Common myeloid progenitor, CD34-positive (primary cell): Measurements from ENCODE around the gene PCSK5.

ENCODE experiments used
- CTCF ChIA-PET: fragments of 350-600 bp; sonication (Branson Sonifier 250); formaldehyde crosslinking; loops from one replicate; lab custom pipeline; 2021; ENCODE audit warnings: antibody characterized with exemption; lab: Charles Lee
- POLR2A ChIA-PET: fragments of 350-600 bp; sonication (Branson Sonifier 250); formaldehyde crosslinking; loops from one replicate; lab custom pipeline; 2021; ENCODE audit warnings: antibody characterized with exemption; lab: Charles Lee
- DNase-seq, 3 donors: peaks; one replicate each; pipeline versions ENCODE4 v3.0.0 to v3.0.0-alpha.2; 2013
- H3K27ac ChIP-seq, 2 experiments: 1 replicate in 1 of 2; 2 replicates in 1 of 2; pipeline ENCODE4 v1.7.0; 2013; ENCODE audit warnings: inconsistent platforms in 2 of 2, low read length in 2 of 2, mild to moderate bottlenecking in 2 of 2, low read depth in 1 of 2, moderate library complexity in 1 of 2; ENCODE audit not compliant: severe bottlenecking in 2 of 2, insufficient read depth in 1 of 2, poor library complexity in 1 of 2
- H3K27me3 ChIP-seq, 5 experiments: replicated peaks in 2 of 5; 1 replicate in 3 of 5; 2 replicates in 2 of 5; pipeline versions ENCODE4 v1.6.1 to v1.7.0; 2013; ENCODE audit warnings: low read length in 4 of 5, mild to moderate bottlenecking in 2 of 5, moderate library complexity in 2 of 5, inconsistent platforms in 1 of 5; ENCODE audit not compliant: insufficient read depth in 5 of 5, control insufficient read depth in 4 of 5
- H3K36me3 ChIP-seq, 4 experiments: 1 replicate in 2 of 4; 2 replicates in 2 of 4; pipeline versions ENCODE4 v1.6.1 to v1.7.0; 2013; ENCODE audit warnings: low read length in 3 of 4, control low read depth in 1 of 4, mild to moderate bottlenecking in 1 of 4; ENCODE audit not compliant: control insufficient read depth in 4 of 4, insufficient read depth in 4 of 4
- H3K4me1 ChIP-seq, 4 experiments: 1 replicate in 3 of 4; 2 replicates in 1 of 4; pipeline versions ENCODE4 v1.6.1 to v1.7.1; 2013; ENCODE audit warnings: low read length in 3 of 4, mild to moderate bottlenecking in 3 of 4, control low read depth in 1 of 4, inconsistent platforms in 1 of 4, moderate library complexity in 1 of 4; ENCODE audit not compliant: control insufficient read depth in 4 of 4, insufficient read depth in 4 of 4; ENCODE audit errors: control extremely low read depth in 1 of 4
- H3K4me3 ChIP-seq, 7 experiments: 1 replicate in 4 of 7; 2 replicates in 3 of 7; pipeline versions ENCODE4 v1.5.1 to v1.7.0; 2013; ENCODE audit warnings: mild to moderate bottlenecking in 7 of 7, low read length in 6 of 7, moderate library complexity in 6 of 7, inconsistent platforms in 2 of 7, low read depth in 2 of 7, control low read depth in 1 of 7; ENCODE audit not compliant: insufficient read depth in 4 of 7, control insufficient read depth in 1 of 7; ENCODE audit errors: extremely low read depth in 1 of 7
- H3K9me3 ChIP-seq, 5 experiments: 1 replicate in 4 of 5; 2 replicates in 1 of 5; pipeline versions ENCODE4 v1.6.1 to v1.7.1; 2013; ENCODE audit warnings: low read length in 4 of 5, mild to moderate bottlenecking in 2 of 5, inconsistent platforms in 1 of 5, low read depth in 1 of 5, moderate library complexity in 1 of 5; ENCODE audit not compliant: control insufficient read depth in 4 of 5, insufficient read depth in 2 of 5; ENCODE audit errors: control extremely low read depth in 1 of 5
- WGBS: methylation state at CpG from one replicate; pipeline ENCODE4 v1.1.5; 2013; ENCODE audit not compliant: insufficient coverage; 5-methylcytosine and 5-hydroxymethylcytosine counted together

The PCSK5 gene

GRCh38 chr9:75939536-75940111 lies 49.2 kb downstream of the PCSK5 start:
- CTCF ChIA-PET: no interaction called here

GRCh38 chr9:75941066-75941465 lies 50.6 kb downstream of the PCSK5 start:
- 93% methylated on average over 3 of the region's 7 CpGs for WGBS
- H3K36me3 ChIP-seq: no peaks in the 10 kb centered on the region
- ChIA-PET CTCF (interaction anchor here (1.3 kb wide), 1 partner anchor 17 kb away, joined by 3 read pairs; no protein-coding TSS in a partner anchor), POLR2A (no interaction called here)
- DNase-seq: no peak
- H3K9me3 ChIP-seq: peaks cover 0 to 1% (median 0%) of the 10 kb centered on the region in 5 experiments
- H3K4me3 ChIP-seq: no peak overlapping the region
- H3K4me1 ChIP-seq: peaks cover 0 to 29% (median 20%) of the 10 kb centered on the region in 4 experiments
- H3K27ac ChIP-seq: no peak overlapping the region
- H3K27me3 ChIP-seq: no peaks in the 10 kb centered on the region

More at GRCh38 chr9:75939536-75940111, 49.2 kb downstream of the PCSK5 start:
- no peaks in the 10 kb centered on the region for H3K36me3 ChIP-seq
- WGBS: 50% methylated on average over 2 of the region's 7 CpGs
- H3K4me3 ChIP-seq: peak overlapping the region in 1 of 7 experiments; percentile 3
- peak in 2 of 3 donors; percentile 36 to 54 for DNase-seq
- H3K9me3 ChIP-seq: peaks cover 0 to 1% (median 0%) of the 10 kb centered on the region in 5 experiments
- no peaks in the 10 kb centered on the region for H3K27me3 ChIP-seq
- H3K4me1 ChIP-seq: peaks cover 0 to 38% (median 20%) of the 10 kb centered on the region in 4 experiments
- POLR2A ChIA-PET: no interaction called here
- H3K27ac ChIP-seq: no peak overlapping the region

DNA sequence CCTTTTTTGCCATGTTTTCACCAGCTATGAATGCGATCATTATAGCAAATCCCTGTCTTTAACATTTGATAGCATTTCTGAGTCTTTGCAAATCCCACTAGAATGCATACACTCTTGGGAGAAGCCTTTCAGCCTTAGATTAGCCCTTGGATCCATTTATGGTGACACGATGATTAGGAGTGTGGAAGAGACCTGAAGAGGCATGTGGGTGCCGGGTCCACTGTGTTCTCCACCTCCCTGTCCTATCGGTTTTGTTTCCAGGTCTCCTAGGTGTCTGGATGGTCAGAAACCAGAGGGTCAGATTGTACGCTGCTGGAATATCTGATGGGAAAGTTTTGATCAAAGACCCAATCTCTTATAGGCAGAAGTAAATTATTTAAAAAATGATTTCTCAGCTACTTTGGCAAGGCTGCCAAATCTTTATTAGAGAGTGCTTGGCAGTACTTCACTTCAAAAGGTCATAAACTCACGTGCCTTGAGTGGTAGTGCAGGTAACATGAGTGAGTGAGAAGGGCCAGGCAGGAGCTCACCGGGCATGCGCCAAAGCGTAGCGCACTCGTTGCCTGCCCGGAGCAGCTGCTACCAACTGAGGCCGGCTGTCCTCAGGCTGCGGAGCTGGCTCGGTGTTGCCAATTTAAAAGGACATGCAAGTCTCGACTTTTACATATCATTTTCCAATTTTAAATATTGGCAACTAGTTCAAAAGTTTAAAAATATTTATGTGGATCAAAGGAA lies 51.3 kb downstream of the PCSK5 start:
- no peak overlapping the region for H3K27ac ChIP-seq
- CTCF ChIA-PET: interaction anchor here (1.3 kb wide), 1 partner anchor 16 kb away, joined by 3 read pairs; no protein-coding TSS in a partner anchor
- no peaks in the 10 kb centered on the region for H3K27me3 ChIP-seq
- H3K36me3 ChIP-seq: no peaks in the 10 kb centered on the region
- DNase-seq: no peak
- 87% methylated on average over 9 of the region's 16 CpGs for WGBS
- peaks cover 0 to 25% (median 20%) of the 10 kb centered on the region in 4 experiments for H3K4me1 ChIP-seq
- no peak overlapping the region for H3K4me3 ChIP-seq
- POLR2A ChIA-PET: no interaction called here
- H3K9me3 ChIP-seq: peaks cover 0 to 1% (median 0%) of the 10 kb centered on the region in 5 experiments

DNA sequence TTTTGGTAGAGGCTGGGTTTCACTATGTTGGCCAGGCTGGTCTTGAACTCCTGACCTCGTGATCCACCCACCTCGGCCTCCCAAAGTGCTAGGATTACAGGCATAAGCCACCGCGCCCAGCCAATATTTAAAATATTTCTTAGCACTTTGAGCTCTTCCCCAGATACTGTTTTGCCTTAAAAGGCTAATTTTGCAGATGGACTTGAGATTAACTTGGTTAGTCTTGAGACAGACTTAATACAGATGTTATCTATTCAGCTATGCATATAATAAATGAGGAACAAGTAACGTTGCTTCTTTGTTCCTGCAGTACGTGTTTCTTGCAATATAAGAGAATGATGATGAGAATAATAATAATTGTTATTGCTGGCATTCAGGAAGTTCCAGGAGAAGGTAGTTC lies 56.3 kb downstream of the PCSK5 start:
- Histone ChIP-seq H3K27ac (no peak overlapping the region), H3K4me3 (no peak overlapping the region), H3K9me3 (peaks cover 0 to 1% (median 0%) of the 10 kb centered on the region in 5 experiments), H3K4me1 (no peaks in the 10 kb centered on the region), H3K36me3 (peaks cover 0 to 2% (median 0%) of the 10 kb centered on the region in 4 experiments), H3K27me3 (no peaks in the 10 kb centered on the region)
- 100% methylated on average over 4 of the region's 6 CpGs for WGBS
- ChIA-PET CTCF (no interaction called here), POLR2A (no interaction called here)
- DNase-seq: no peak

GRCh38 chr9:75947233-75947632 lies 56.8 kb downstream of the PCSK5 start:
- peaks cover 0 to 2% (median 0%) of the 10 kb centered on the region in 4 experiments for H3K36me3 ChIP-seq
- DNase-seq: no peak
- H3K27ac ChIP-seq: no peak overlapping the region
- no peaks in the 10 kb centered on the region for H3K4me1 ChIP-seq
- no peaks in the 10 kb centered on the region for H3K27me3 ChIP-seq
- WGBS: 38% methylated on average over 1 of the region's 2 CpGs
- POLR2A ChIA-PET: no interaction called here
- no peak overlapping the region for H3K4me3 ChIP-seq
- CTCF ChIA-PET: no interaction called here
- H3K9me3 ChIP-seq: peaks cover 0 to 1% (median 0%) of the 10 kb centered on the region in 5 experiments

- DNase-seq: no peak
- 98% methylated on average over 3 of the region's 3 CpGs for WGBS
Observed at GRCh38 chr9:75950998-75951397, 60.5 kb downstream of the PCSK5 start.

GRCh38 chr9:75953218-75953617 lies 62.7 kb downstream of the PCSK5 start:
- WGBS: 55% methylated on average over 2 of the region's 2 CpGs
- CTCF ChIA-PET: no interaction called here
- Histone ChIP-seq H3K4me3 (no peak overlapping the region), H3K9me3 (no peaks in the 10 kb centered on the region), H3K27ac (no peak overlapping the region), H3K4me1 (no peaks in the 10 kb centered on the region), H3K27me3 (no peaks in the 10 kb centered on the region), H3K36me3 (peaks cover 0 to 2% (median 0%) of the 10 kb centered on the region in 4 experiments)
- POLR2A ChIA-PET: no interaction called here
- peak in 1 of 3 donors; percentile 24 for DNase-seq

More at GRCh38 chr9:75950998-75951397, 60.5 kb downstream of the PCSK5 start:
- H3K27me3 ChIP-seq: no peaks in the 10 kb centered on the region
- ChIA-PET CTCF (no interaction called here), POLR2A (no interaction called here)
- H3K9me3 ChIP-seq: no peaks in the 10 kb centered on the region
- no peaks in the 10 kb centered on the region for H3K4me1 ChIP-seq
- H3K36me3 ChIP-seq: peaks cover 0 to 2% (median 0%) of the 10 kb centered on the region in 4 experiments
- no peak overlapping the region for H3K4me3 ChIP-seq
- no peak overlapping the region for H3K27ac ChIP-seq
